SU-DHL-6 (cell line): ENCODE measurements around the gene S100A7A.

Source experiments
- H2AFZ ChIP-seq: fragments of 200-600 bp; sonication (generic); 2 replicates; pipeline ENCODE4 v1.6.1; 2014; ENCODE audit warnings: low read depth, mild to moderate bottlenecking, moderate library complexity, mixed read lengths, antibody characterized with exemption, low read length; ENCODE audit not compliant: severe bottlenecking
- H3F3A ChIP-seq: fragments of 200-600 bp; shearing (Covaris generic); 2 replicates; pipeline ENCODE4 v1.6.0; 2016; ENCODE audit warnings: antibody characterized with exemption, mild to moderate bottlenecking; ENCODE audit not compliant: insufficient read depth
- H3K27ac ChIP-seq: fragments of 200-600 bp; sonication (generic); 2 replicates; pipeline ENCODE4 v1.5.1; 2016; ENCODE audit warnings: low read depth, mild to moderate bottlenecking, low read length, moderate library complexity, mixed read lengths
- H3K27me3 ChIP-seq: fragments of 200-600 bp; sonication (generic), shearing (Covaris generic); 2 replicates; pipeline ENCODE4 v1.6.0; 2014; ENCODE audit warnings: mild to moderate bottlenecking, low read length
- H3K36me3 ChIP-seq: fragments of 200-600 bp; sonication (generic); 2 replicates; pipeline ENCODE4 v1.6.1; 2014; ENCODE audit warnings: mild to moderate bottlenecking, low read length, mixed read lengths
- H3K4me2 ChIP-seq: fragments of 300-600, 200-600 bp; shearing (Covaris generic), sonication (generic); 2 replicates; pipeline ENCODE4 v1.6.0; 2014; ENCODE audit warnings: low read length, low read depth, mild to moderate bottlenecking; ENCODE audit not compliant: poor library complexity, severe bottlenecking
- H3K4me3 ChIP-seq: fragments of 200-600 bp; sonication (generic); 2 replicates; pipeline ENCODE4 v1.5.1; 2014; ENCODE audit warnings: antibody characterized with exemption, low read length, mild to moderate bottlenecking, mixed read lengths; ENCODE audit not compliant: insufficient read depth, poor library complexity, severe bottlenecking
- H3K79me2 ChIP-seq: fragments of 200-600 bp; sonication (generic); 2 replicates; pipeline ENCODE4 v1.6.1; 2014; ENCODE audit warnings: mild to moderate bottlenecking, low read length, moderate library complexity; ENCODE audit not compliant: insufficient read depth
- H3K9ac ChIP-seq: fragments of 200-600 bp; sonication (generic); 2 replicates; pipeline ENCODE4 v1.7.0; 2014; ENCODE audit warnings: mild to moderate bottlenecking, low read length
- H3K9me2 ChIP-seq: fragments of 200-600 bp; sonication (generic); replicated peaks from 2 replicates; pipeline ENCODE4 v1.6.1; 2014; ENCODE audit warnings: low read length; ENCODE audit not compliant: insufficient read depth
- H3K9me3 ChIP-seq: fragments of 200-600 bp; sonication (generic); 2 replicates; pipeline ENCODE4 v1.6.1; 2014; ENCODE audit warnings: low read length, mixed read lengths; ENCODE audit not compliant: insufficient read depth
- H4K20me1 ChIP-seq: fragments of 200-600 bp; sonication (generic); 2 replicates; pipeline ENCODE4 v1.6.1; 2014; ENCODE audit warnings: low read depth, mild to moderate bottlenecking, antibody characterized with exemption, low read length, moderate library complexity, mixed read lengths
- EZH2phosphoT487 ChIP-seq: fragments of 200-600 bp; sonication (generic), shearing (Covaris generic); conservative IDR thresholded peaks from 2 replicates; pipeline ENCODE4 v1.6.1; 2018; ENCODE audit warnings: mild to moderate bottlenecking, antibody characterized with exemption, low read length, moderate library complexity, mixed read lengths
- TF ChIP-seq, protein P1 (sequence below): fragments of 200-600 bp; sonication (generic); IDR thresholded peaks from one replicate; pipeline ENCODE4 v1.5.1; 2017; ENCODE audit warnings: antibody characterized with exemption, mild to moderate bottlenecking, low read length, moderate library complexity; ENCODE audit not compliant: insufficient read depth, poor library complexity, severe bottlenecking

Gene S100A7A

GRCh38 chr1:153393926-153394325 is 22.4 kb upstream of the S100A7A start:
- H3K27me3 ChIP-seq: no peaks in the 10 kb centered on the region

GRCh38 chr1:153394391-153394790 is 21.9 kb upstream of the S100A7A start:
- Histone ChIP-seq H3K9me3 (no peaks in the 10 kb centered on the region), H3K79me2 (no peaks in the 10 kb centered on the region), H3K4me3 (no peak overlapping the region), H3F3A (no peaks in the 10 kb centered on the region), H3K4me2 (no peak overlapping the region), H3K27ac (no peak overlapping the region), H4K20me1 (no peaks in the 10 kb centered on the region), H3K9me2 (no peaks in the 10 kb centered on the region), H3K9ac (no peak overlapping the region), H3K27me3 (no peaks in the 10 kb centered on the region), H3K36me3 (no peaks in the 10 kb centered on the region), H2AFZ (no peak overlapping the region)
- TF ChIP-seq, protein P1, sequence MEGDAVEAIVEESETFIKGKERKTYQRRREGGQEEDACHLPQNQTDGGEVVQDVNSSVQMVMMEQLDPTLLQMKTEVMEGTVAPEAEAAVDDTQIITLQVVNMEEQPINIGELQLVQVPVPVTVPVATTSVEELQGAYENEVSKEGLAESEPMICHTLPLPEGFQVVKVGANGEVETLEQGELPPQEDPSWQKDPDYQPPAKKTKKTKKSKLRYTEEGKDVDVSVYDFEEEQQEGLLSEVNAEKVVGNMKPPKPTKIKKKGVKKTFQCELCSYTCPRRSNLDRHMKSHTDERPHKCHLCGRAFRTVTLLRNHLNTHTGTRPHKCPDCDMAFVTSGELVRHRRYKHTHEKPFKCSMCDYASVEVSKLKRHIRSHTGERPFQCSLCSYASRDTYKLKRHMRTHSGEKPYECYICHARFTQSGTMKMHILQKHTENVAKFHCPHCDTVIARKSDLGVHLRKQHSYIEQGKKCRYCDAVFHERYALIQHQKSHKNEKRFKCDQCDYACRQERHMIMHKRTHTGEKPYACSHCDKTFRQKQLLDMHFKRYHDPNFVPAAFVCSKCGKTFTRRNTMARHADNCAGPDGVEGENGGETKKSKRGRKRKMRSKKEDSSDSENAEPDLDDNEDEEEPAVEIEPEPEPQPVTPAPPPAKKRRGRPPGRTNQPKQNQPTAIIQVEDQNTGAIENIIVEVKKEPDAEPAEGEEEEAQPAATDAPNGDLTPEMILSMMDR: no peak
- no peak for TF ChIP-seq EZH2phosphoT487

More at GRCh38 chr1:153393926-153394325, 22.4 kb upstream of the S100A7A start:
- Histone ChIP-seq H3K36me3 (no peaks in the 10 kb centered on the region), H4K20me1 (no peaks in the 10 kb centered on the region), H3K79me2 (no peaks in the 10 kb centered on the region), H3K9me3 (no peaks in the 10 kb centered on the region), H3K9me2 (no peaks in the 10 kb centered on the region), H3F3A (no peaks in the 10 kb centered on the region), H3K4me3 (no peak overlapping the region), H3K4me2 (no peak overlapping the region), H3K9ac (no peak overlapping the region), H2AFZ (no peak overlapping the region), H3K27ac (no peak overlapping the region)
- TF ChIP-seq, protein P1: no peak
- TF ChIP-seq EZH2phosphoT487: no peak

DNA sequence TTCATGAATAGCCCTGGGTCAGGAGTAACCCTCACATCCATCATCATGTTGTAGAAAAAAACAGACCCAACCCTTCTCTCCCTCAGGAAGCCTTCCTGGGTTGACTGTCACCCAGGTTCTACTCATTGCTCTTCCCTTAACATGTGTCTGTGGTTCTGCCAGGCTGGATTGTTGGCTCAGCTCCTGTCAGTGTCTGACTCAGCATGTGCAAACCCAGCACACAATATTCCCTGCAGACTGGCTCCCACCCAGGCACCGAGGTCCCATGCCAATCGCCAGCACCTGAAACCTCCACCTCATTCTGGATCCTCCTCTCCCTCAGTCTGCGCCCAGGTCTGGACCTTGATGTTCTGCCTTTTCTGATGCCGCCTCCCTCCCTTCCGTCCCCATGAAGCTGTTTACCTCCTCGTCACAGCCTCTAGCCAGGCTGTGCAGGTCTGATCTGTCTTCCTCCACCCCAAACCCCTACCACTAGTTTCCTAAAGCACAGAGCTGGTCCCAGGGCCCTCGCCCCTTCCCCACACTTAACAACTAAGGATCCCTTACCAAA is 21.1 kb upstream of the S100A7A start:
- TF ChIP-seq EZH2phosphoT487: no peak
- TF ChIP-seq, protein P1: no peak
- no peaks in the 10 kb centered on the region for H4K20me1 ChIP-seq
- no peaks in the 10 kb centered on the region for H3K79me2 ChIP-seq
- H3K9me2 ChIP-seq: no peaks in the 10 kb centered on the region
- H3K27ac ChIP-seq: no peak overlapping the region
- H3K4me2 ChIP-seq: no peak overlapping the region
- no peaks in the 10 kb centered on the region for H3F3A ChIP-seq
- no peaks in the 10 kb centered on the region for H3K36me3 ChIP-seq
- no peaks in the 10 kb centered on the region for H3K27me3 ChIP-seq
- no peak overlapping the region for H3K9ac ChIP-seq
- no peak overlapping the region for H3K4me3 ChIP-seq
- H3K9me3 ChIP-seq: no peaks in the 10 kb centered on the region
- no peak overlapping the region for H2AFZ ChIP-seq
